K562 (cell line): ENCODE data around the gene CEACAM7. TPM values are rescaled to one million over a fixed set of nuclear protein-coding genes. Genes with fewer than 3 reads are reported as not detected.

Experiments
- ATAC-seq: fragments of 200-7000 bp; cut with Tn5 transposase; 3 replicates; pipeline ENCODE4 v1.9.1; 2020; ENCODE audit warnings: moderate library complexity
- BruUV-seq: library from RNA; stranded (reverse); fragments of 400-500 nt; replicated peaks from 2 replicates; lab custom pipeline; 2021; lab: Mats Ljungman, UMichigan
- CTCF ChIA-PET: fragments of 300-600 bp; formaldehyde crosslinking; extraction: SDS; loops from one replicate; lab custom pipeline; 2021; ENCODE audit warnings: low intra/inter-chr PET ratio; lab: Yijun Ruan, JAX
- POLR2A ChIA-PET: fragments of 300-600, 350-650 bp; sonication (Branson Sonifier 250); formaldehyde crosslinking; extraction: SDS; loops from one replicate; lab custom pipeline; 2021; ENCODE audit warnings: antibody characterized with exemption, inconsistent platforms; lab: Yijun Ruan, JAX
- DNase-seq, 4 experiments: peaks; one replicate each; pipeline versions ENCODE4 v3.0.0 to v3.0.0-alpha.2; 2011 to 2018; ENCODE audit warnings: low spot score in 3 of 4, mixed read lengths in 3 of 4; ENCODE audit errors: extremely low read depth in 1 of 4
- FAIRE-seq: peaks from 2 replicates; lab custom pipeline; 2011; peaks lifted over from hg19 to GRCh38; lab: Jason Lieb, UNC
- H2AFZ ChIP-seq: 2 replicates; pipeline ENCODE4 v1.6.0; 2011; ENCODE audit warnings: low read depth, low read length, control low read depth, inconsistent platforms
- H3K27ac ChIP-seq: fragments of 200-600 bp; 3 replicates; pipeline ENCODE4 v1.8.0; 2011; ENCODE audit warnings: low read depth, mild to moderate bottlenecking, control low read depth, inconsistent platforms, low read length, moderate library complexity, mixed read lengths; ENCODE audit errors: extremely low read depth
- H3K27me3 ChIP-seq, 2 experiments: fragments of 300-600 bp in 1 of 2; 2 replicates in 1 of 2; 3 replicates in 1 of 2; pipeline versions ENCODE4 v1.6.0 to v1.8.0; 2011; ENCODE audit warnings: inconsistent platforms in 2 of 2, low read length in 2 of 2, mild to moderate bottlenecking in 1 of 2, mixed read lengths in 1 of 2, moderate library complexity in 1 of 2; ENCODE audit not compliant: control insufficient read depth in 2 of 2, insufficient read depth in 2 of 2
- H3K36me3 ChIP-seq: fragments of 300-600 bp; 3 replicates; pipeline ENCODE4 v1.8.0; 2011; ENCODE audit warnings: mild to moderate bottlenecking, low read length, inconsistent platforms; ENCODE audit not compliant: control insufficient read depth, insufficient read depth
- H3K4me1 ChIP-seq, 2 experiments: fragments of 200-600 bp in 1 of 2; replicated peaks in 1 of 2; 2 replicates in 1 of 2; 3 replicates in 1 of 2; pipeline versions ENCODE4 v1.5.1 to v1.8.0; 2011; ENCODE audit warnings: inconsistent platforms in 2 of 2, low read length in 2 of 2, mild to moderate bottlenecking in 1 of 2, mixed read lengths in 1 of 2, moderate library complexity in 1 of 2; ENCODE audit not compliant: control insufficient read depth in 2 of 2, insufficient read depth in 2 of 2
- H3K4me2 ChIP-seq: 2 replicates; pipeline ENCODE4 v1.6.1; 2011; ENCODE audit warnings: low read length, control low read depth, inconsistent platforms, mixed read lengths; ENCODE audit not compliant: insufficient read depth
- H3K4me3 ChIP-seq: fragments of 200-600 bp; sonication (generic), shearing (Covaris generic); 2 replicates; pipeline ENCODE4 v1.5.1; 2016; ENCODE audit warnings: control low read depth, inconsistent platforms
- H3K79me2 ChIP-seq: fragments of 200-600 bp; 3 replicates; pipeline ENCODE4 v1.8.0; 2011; ENCODE audit warnings: low read length, inconsistent platforms; ENCODE audit not compliant: control insufficient read depth, insufficient read depth
- H3K9ac ChIP-seq, 2 experiments: 2 replicates each; pipeline versions ENCODE4 v1.6.0 to v1.6.1; 2011; ENCODE audit warnings: low read depth in 2 of 2, low read length in 2 of 2, control low read depth in 1 of 2, inconsistent platforms in 1 of 2, mild to moderate bottlenecking in 1 of 2, mixed read lengths in 1 of 2; ENCODE audit not compliant: insufficient read depth in 1 of 2
- H3K9me1 ChIP-seq: one replicate; pipeline ENCODE4 v1.6.0; 2011; ENCODE audit warnings: inconsistent platforms, mild to moderate bottlenecking, low read length, moderate library complexity; ENCODE audit not compliant: control insufficient read depth, insufficient read depth
- H3K9me3 ChIP-seq: replicated peaks from 2 replicates; pipeline ENCODE4 v1.5.1; 2011; ENCODE audit warnings: low read depth, low read length, inconsistent platforms; ENCODE audit not compliant: control insufficient read depth, insufficient read depth
- H4K20me1 ChIP-seq: replicated peaks from 2 replicates; pipeline ENCODE4 v1.6.1; 2011; ENCODE audit warnings: low read length, inconsistent platforms, mixed read lengths; ENCODE audit not compliant: control insufficient read depth, insufficient read depth
- AFF1 ChIP-seq, 2 experiments: fragments of 450-650 bp; IDR thresholded peaks; 2 replicates each; pipeline ENCODE4 v1.6.1; 2018; ENCODE audit warnings: mild to moderate bottlenecking in 2 of 2, low read depth in 1 of 2; ENCODE audit not compliant: partially characterized antibody in 2 of 2
- FOXO4 ChIP-seq: fragments of 450-650 bp; formaldehyde crosslinking; IDR thresholded peaks from 2 replicates; pipeline ENCODE4 v1.4.0; 2020; ENCODE audit warnings: mild to moderate bottlenecking, moderate library complexity
- ZNF668 ChIP-seq: fragments of 250-450 bp; sonication (Bioruptor Pico); IDR thresholded peaks from 2 replicates; pipeline ENCODE4 v1.8.0; 2022; ENCODE audit warnings: mild to moderate bottlenecking, inconsistent platforms
- WGBS: fragments of 100-300 bp; shearing (Covaris generic); methylation state at CpG from one replicate; pipeline ENCODE4 v1.1.6; 2016; ENCODE audit warnings: low coverage, mixed read lengths; ENCODE audit not compliant: insufficient coverage; ENCODE audit errors: missing lambda C conversion rate; 5-methylcytosine and 5-hydroxymethylcytosine counted together
- in situ Hi-C: fragments of 300-500 bp; cut with MboI; formaldehyde crosslinking; loops from 4 replicates; pipeline ENCODE4 v1.15.0; 2018; ENCODE audit warnings: inconsistent platforms, mixed read lengths
- intact Hi-C: fragments of 100-400 bp; cut with micrococcal nuclease; formaldehyde crosslinking; loops from 2 replicates; pipeline ENCODE4 v1.14.2; 2022
- polyA plus RNA-seq, 8 experiments: library from polyadenylated mRNA; depleted of rRNA in 4 of 8; stranded (reverse) in 5 of 8; unstranded in 3 of 8; fragments of >200 nt; fragmentation: Nextera tagmentation in 2 of 8; fragmentation: Illumina TruSeq in 1 of 8; extraction: Ambion mirVana in 2 of 8; extraction: Trizol in 1 of 8; gene quantifications; 2 replicates each; pipeline versions ENCODE4 v1.2.1 to v1.2.3, GENCODE V29; 2011 to 2014; ENCODE audit warnings: inconsistent platforms in 1 of 8, missing spikeins in 1 of 8
- total RNA-seq, 7 experiments: library from RNA; depleted of rRNA in 6 of 7; stranded (reverse); fragments of >200 nt in 6 of 7; fragmentation: Illumina TruSeq in 2 of 7; extraction: Trizol in 2 of 7; gene quantifications; 2 replicates each; pipeline versions ENCODE4 v1.2.1 to v1.2.3, GENCODE V29; 2011 to 2021; ENCODE audit warnings: low replicate concordance in 1 of 7

CEACAM7 gene
- total and polyA plus RNA-seq, 9 of the 15 experiments (the other 6 are each of a cell fraction or from before 2014, with no cell fraction given) = not detected

- H2AFZ ChIP-seq = no peak within 1 kb of the TSS
- H3K9me3 ChIP-seq = no peaks in the 10 kb centered on the region
- no TSS peak for BruUV-seq
- no peak for DNase-seq
- H3K36me3 ChIP-seq = no peaks in the 10 kb centered on the region
- POLR2A ChIA-PET = no interaction called here
- ATAC-seq = no peak
- peaks cover 0 to 5% of the 10 kb centered on the region in 2 experiments; a peak in 1 of 5 replicates for H3K27me3 ChIP-seq
- H3K4me3 ChIP-seq = no peak within 1 kb of the TSS
- CTCF ChIA-PET = no interaction called here
- in situ Hi-C loops (no loop called here), intact Hi-C loops (no loop called here)
- FAIRE-seq = no peak
- H3K9ac ChIP-seq = no peak within 1 kb of the TSS
- H4K20me1 ChIP-seq = no peaks in the 10 kb centered on the region
- WGBS = 0% methylated on average over 6 of the region's 7 CpGs
- no peaks in the 10 kb centered on the region for H3K79me2 ChIP-seq
- H3K9me1 ChIP-seq = no peaks in the 10 kb centered on the region
- no peak for TF ChIP-seq ZNF668 (CRISPR knock-in tag)
- no peak for TF ChIP-seq FOXO4
- TF ChIP-seq AFF1 (IDR thresholded peaks at IDR 0.05; ENCODE audit: low read depth in 1 of 2, partially characterized antibody in 2 of 2) = no peak
- H3K4me2 ChIP-seq = no peak within 1 kb of the TSS
- H3K27ac ChIP-seq = no peak within 1 kb of the TSS
- H3K4me1 ChIP-seq = no peaks in the 10 kb centered on the region
Measured at GRCh38 chr19:41626877-41627276, 61.2 kb downstream of the CEACAM7 start, which contains the start of gene CEACAM4. TSS of gene CEACAM4 (minus strand) at chr19:41627074. CDS start at chr19:41626963, 111 bp downstream.
